ENCODE data around the gene ZNF488.

Gene ZNF488

DNA sequence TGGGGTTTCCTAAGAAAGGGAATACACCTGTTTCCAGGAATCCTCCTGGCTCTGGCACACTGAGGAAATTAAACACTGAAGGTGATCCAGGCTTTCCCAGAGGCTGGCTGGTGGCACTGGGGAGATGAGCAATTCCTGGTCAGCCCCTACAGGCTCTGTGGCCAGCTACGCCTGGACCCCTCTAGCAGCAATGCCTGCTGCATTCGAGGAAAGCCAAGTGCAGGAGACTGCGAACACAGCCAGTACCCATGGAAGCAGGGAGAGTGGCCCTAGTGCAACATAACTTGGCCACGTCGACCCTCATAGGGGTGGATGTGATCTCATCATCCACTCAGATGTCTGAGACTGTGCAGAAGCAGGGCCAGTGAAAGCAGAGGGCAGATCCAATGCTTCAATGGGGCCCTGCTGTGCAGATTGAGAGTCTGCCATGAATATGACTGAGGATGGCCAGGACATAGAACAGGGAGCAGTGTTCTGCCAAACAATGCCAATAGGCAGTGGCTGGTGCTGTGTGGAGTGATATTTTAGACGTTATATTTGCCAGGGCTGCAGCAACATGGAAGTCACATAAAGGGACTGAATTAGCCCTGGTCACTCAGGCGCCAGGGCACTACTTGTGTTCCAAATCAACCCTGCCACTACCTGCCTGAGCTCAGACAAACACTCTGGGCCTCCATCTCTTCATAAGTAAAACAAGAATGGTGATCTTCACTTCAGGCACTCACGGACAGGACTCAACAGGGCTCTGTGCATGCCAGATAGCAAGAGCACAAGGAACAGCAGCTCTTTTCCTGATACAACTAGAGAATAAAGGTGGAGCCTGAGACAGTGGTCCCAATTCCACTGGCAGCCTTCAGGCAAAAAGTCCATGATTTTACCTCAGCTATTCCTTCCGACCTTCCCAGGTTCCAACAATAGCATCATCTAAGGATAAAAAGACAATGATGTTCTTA, 2.4 kb downstream of the ZNF488 start:
- DNase-seq: peak; percentile 28

DNA sequence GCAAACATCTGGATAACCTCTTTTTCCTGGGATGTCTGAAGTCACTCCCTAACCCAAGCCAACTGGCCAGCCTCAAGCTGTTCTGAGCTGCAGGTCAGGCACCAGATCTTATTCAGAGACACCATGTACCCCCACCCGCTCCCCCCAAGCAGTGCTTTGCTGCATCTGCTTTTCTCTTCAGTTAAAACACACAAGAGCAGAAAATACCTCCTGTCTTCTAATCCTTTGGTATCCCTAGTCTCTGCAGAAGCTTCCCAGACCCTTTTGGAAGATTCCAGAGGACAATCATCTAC, 3.0 kb downstream of the ZNF488 start:
- DNase-seq: peak; percentile 47

DNA sequence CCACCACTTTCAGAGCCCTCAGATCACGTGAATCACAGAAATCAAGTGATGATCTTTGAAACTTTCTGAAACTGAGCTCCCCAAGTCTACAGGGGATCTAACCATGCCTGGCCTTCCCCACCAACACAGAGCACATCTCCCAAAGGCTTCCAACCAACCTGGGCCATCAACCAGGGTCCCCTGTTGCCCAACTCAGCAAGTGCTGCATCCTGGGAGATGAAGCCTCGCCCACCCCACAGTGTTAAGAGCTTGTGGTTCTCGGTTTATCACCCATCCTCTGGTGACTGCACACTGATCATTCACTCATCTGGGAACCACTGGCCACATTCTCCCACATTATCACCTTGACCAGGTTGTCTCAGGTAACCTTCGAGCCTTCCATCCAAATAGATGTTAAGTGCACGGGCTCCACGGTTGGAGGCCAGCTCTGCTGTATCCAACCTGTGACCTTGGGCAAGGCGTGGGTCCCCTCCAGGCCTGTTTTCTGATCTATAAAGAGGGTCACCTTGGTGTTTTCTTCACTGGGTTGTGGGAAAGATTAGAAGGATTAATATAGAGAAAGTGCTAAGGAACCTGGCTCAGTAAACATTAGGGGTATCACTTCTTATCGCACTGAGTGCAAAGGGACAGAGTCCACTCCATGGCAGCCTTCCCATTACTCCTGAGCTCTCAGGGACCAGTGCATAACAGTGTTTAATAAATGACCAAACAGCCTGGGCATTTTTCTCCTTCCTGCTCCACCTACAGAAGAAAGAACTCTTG, 3.6 kb downstream of the ZNF488 start:
- peak; percentile 30 for DNase-seq

DNA sequence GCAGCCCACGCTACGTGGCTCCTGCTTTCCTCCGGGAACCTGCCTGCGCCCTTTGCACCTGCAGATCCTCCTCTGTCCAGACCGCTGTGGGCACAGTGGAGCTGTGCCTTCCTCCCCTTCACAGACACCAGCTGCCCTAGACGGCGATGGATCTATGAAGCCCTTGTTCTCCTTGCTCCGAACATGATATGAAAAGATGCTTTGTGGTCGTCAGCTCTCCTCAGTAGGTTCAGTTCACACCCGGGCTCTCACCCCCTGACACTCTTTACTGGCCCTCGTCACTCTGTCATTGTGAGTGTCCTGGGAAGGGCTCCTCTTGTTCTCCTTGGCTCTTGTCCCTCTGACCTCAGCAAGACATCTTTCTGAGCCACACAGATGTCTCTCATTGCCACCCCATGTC, 4.2 kb downstream of the ZNF488 start:
- peak; percentile 28 for DNase-seq

DNA sequence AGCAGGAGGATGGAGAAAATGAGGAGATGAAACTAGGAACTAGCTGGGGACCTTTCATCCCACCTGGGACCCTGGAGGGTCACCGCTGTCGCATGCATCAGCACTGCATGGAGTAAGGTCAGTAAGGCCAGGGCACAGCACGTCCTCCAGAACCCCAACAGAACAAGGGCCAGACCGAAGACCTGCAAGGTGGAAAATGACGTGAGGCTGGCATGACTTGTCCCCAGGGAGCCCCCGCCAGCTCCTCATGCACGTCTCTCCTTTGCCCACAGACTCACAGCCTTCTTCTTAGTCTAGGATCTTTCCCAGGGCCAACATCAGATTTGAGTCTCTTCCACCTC, 4.7 kb downstream of the ZNF488 start:
- peak; percentile 19 for DNase-seq

DNA sequence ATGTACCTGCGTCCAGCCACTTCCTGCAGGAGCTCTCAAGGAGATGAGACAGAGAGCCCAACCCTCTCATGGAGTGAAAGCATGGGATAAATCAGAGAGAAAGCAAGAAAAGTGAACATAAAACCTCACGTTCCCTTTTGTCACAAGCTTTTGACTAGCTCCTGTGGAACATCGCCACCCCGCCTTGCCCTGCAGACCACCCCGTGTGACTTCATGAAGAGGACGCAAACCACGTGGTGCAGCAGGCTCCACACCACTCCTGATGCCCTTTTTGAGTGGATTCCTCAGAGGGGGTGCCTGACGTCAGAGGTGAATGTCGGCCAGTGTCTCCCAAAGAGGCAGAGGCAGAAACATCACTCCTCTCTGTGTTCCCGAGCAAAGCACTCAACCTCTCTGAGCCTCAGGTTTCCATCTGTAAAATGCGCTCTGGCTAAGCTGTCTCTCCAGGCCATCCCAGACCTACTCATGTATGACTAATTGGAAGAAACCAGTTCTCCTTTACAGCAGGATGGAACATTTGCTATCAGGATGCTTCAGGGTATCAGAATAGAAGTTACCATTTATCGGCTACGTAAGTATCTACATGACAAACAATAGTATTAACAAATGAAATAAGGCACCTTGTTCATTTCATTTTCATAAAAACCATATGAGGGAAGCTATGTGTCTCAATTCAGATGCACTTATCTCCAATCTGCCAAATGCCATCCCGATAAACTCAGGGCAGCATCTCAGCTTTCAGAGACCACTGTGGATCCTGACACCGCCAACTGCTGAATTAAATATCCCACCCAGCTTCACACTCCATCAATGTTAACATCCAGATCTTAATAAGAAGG, 5.3 kb downstream of the ZNF488 start:
- DNase-seq: peak; percentile 59

DNA sequence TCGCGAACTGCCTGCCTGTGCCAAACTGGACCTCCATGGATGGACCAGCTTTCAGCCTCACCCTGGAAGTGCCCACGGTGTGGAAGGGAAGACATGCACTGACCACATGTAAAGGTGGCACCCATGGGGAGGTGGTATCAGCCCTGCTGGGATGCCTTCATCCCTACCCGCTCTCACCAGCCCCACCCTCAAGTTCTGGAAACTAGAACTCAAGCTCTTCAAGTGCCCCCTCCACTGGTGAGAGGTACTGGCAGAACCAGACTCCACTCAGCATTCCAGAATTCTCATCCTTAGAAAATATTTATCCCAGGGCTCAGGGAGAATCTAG, 5.9 kb downstream of the ZNF488 start:
- DNase-seq: peak; percentile 36

DNA sequence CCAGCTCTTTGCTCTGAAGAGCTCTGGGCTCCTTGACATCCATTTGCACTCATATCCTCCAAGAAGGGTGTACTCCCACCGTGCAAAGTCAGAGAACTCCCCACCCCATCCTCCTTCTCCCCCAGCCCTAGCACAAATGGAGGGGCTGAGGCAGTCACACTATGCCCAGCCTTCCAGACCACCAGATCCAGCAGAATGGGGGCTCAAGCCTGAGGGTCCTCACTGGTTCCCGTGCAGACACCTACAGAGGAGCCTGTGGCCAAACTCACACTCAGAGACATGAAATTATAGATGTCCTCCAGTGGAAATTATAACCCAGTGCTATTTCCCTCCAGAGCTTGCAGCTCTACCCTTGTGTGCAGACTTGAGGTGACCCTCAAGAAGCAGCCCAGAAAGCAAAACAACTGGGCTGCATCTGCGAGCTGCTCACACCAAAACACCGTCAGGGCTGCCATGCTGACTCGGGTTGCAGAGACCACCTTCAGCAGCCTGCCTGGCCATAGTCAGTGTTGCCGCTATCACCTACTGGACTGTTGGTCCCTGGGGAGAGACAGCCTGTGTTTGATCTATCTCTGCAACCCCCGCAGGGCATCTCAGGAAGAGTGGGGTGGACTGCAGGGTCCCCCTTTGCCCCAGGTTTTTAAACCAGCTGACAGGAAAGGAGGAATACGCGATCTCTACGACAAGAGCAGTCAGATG, 7.4 kb downstream of the ZNF488 start:
- peak; percentile 56 for DNase-seq

DNA sequence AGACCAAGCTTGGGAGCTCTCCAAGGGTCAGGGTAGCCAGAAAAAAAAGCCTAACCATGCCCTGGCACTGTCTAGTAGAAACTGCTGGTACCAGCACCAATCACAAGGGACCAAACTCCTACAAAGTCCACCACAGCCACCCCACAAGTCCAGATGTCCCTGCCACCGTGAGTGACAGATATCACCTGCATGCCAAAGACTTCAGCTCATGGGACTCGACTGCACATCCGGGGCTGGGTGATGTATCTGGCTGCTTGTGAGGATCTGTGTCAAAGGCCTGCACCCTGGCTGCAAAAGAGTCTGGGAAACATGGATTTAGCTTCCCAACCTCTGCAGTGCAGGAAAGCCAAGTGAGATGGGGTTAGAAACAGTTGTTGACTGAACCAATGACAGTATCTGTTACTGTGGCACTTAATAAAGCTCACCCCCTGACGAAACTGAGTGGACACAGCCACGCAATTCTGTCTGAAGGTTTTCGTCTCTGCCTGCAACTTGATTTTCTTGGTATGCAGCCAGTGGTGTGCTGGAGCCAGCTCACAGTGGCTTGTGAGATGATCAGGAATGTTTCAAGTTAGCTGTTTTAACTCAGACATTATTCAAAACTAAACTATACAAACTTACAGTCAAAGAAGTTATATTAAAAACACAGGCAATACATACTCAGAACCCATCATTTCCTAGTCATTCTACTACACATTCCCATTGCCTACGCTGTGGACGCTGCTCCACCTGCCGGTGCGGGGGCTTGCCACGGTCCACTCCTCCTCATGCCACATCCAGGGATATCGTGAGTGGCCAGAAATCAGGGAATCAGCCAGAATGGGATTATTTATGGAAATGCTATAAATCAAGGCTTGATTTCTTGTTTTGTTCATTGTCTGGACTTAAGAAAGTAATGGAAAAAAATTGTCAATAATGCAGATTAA, 9.2 kb downstream of the ZNF488 start:
- DNase-seq: peak; percentile 33

DNA sequence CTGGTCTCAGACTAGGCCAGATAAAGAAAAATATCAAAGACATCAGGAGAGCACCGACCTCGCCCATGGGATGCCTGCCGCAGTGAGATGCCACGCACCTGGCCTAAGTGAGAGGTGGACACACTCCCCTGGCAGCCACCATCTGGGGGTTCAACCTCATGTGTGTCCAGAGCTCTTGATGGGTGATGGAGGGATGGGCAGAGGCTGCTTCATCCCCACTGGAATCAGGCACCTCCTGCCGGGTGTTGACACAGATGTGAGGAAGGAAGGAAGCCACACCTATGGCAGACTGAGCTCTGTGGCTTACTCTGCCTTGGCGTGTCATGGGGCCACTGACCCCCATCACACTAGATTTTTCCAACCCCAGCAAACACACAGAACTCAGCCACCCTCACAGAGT, 11.4 kb downstream of the ZNF488 start:
- DNase-seq: peak; percentile 58

DNA sequence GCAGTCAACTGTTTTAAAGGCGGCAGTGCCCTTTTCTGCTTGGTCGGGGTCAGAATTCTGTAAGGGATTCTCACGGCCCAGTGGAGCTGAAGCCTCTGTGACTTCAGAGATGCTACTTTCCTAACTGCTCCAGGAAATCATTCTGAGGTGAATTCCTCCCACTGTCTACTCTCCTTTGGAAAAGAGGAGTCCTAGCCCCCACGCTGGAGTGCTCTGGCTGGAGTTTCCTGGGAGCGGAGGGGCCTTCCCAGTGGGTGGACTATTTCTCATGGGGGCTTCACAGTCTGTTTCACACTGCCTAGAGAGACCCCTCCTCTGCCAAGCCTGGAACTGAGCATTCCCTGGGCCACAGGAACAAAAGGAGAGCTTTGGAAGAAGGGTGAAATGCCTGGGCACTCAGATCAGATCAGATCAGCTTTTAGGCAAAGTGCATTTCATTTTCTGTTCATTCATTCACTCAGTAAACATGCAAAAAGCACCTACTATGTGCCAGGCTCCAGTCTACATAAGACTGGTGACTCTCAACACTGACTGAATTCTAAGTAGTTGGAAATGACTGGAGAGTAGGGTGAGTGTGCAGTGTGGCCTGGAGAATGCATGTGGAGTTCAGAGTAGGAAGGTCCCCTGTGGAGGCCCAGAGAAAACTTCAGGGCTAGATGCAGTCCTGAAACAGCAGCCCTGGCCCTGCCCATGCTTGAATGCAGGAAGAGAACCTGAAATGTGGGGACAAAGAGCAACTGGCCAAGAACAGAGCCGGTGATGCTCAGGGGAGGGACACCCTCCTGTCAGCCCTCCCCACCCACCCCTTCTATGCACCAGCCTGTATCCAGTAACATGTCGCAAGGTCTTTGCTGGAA, 12.2 kb downstream of the ZNF488 start:
- peak; percentile 37 for DNase-seq

DNA sequence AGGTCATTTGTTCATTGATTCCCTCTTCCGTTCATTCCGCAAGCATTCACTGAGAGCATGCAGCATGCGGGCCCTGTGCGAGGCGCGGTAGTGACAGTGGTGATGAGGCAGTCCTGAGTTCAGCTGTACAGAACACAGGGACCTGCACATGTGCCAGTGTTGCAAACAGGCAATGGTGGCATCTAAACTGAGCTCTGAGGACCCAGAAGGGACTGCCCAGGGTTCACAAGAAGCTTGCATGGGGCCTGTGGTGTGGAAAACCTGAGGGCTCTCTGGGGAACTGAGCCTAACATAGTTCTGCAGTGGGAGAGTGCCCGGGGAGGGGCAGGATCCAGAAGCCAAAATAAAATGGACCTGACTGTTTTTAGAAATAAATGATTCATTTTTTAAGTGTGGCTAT, 13.2 kb downstream of the ZNF488 start:
- DNase-seq: peak; percentile 43

DNA sequence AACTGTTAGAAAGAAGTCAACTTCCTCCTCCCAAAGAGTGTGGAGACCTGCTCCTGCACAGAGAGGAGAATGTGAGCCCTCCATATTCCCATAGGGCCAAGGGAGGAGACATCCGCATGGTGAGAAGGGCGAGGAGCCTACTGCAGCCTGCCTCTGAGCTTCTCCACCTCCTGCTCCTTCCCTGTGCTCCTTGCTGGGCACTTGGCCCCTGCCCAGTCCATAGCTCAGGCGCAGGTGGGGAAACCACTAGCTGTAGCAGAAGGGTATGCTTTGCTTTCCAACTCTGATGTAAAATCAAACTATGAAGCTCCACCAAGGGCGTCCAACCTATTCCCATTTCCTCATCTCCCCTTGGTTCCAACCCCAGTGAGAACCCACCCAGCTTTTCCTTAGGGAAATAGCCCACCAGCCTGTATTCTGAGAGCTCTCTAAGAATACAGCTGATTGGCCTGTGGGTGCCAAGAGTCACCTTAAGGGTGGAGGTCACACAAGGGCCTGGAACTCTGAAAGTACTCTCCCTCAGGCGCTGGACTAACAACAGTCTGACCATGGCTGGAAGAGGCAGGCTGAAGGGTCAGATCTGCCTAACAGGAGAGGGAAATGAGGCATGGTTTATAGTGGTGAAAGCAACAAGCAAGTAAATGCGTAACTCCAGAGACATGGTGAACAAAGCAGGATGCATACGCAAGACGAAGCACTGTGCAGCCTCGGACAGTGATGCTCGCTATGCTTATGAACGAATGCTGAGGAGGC, 13.9 kb downstream of the ZNF488 start:
- DNase-seq: peak; percentile 36

DNA sequence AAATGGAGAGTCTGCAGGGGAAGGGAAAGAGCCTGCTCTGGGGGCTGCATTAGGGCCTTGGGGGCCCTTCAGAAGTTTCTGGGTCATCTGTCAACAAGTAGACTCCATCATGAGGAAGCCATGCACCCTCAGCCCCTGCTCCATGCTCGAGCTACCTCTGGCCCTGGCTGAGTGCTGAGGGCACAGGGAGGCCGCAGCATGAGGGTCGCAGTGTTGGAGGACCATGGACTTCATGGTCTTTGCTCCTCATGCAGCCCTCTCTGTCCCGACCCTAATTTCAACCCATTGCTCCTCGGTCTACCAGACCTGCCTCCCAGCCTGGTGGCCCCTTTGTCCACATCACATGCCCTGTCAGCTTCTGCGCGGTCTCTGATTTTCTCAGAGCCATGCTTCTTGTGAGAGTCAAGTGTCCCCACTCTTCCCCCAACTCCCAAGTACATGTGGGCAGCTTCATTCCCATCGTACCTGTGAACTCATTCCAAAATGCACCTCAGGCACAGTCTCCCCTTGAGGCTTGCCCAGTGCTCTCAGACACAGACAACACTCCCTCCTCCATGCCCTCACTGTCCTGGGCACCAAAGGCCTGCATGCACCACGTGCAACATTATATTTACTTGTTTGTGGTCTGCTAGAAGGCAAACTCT, 14.7 kb downstream of the ZNF488 start:
- peak; percentile 45 for DNase-seq

DNA sequence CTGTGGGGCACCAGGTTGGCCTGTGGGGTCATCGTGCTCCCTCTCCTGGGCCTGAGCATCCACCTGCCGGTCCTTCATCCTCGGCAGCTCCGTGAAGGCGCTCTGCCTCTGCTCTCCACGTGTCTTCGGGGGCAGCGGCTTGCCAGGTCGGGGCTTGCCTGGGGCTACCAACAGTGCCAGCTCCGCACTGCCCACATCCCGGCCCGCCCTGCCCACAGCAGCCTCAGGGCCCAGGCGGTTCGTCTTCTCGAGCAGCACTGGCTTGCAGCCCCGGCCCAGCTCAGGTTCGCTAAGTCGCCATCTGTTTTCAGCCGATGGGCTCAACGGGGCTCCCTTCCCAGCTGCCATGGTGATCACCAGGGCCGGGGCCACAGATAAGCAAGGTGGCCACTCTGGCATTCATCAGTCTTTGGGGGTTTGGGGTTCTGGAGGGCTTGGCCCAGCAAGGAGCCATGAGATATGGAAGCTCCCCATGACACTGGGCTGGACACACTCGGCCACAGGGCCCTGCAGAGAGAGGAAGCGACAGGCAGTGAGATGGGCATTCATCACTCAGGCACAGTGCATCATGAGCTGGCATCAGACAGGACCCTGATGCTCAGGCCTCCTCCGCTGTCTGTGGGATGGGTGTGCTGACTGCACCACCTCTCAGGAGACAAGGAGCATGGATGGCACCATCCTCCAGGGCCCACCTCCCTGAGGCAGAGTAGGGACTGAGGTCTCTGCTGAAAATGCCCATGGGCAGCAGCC, 15.5 kb downstream of the ZNF488 start:
- peak; percentile 57 for DNase-seq

DNA sequence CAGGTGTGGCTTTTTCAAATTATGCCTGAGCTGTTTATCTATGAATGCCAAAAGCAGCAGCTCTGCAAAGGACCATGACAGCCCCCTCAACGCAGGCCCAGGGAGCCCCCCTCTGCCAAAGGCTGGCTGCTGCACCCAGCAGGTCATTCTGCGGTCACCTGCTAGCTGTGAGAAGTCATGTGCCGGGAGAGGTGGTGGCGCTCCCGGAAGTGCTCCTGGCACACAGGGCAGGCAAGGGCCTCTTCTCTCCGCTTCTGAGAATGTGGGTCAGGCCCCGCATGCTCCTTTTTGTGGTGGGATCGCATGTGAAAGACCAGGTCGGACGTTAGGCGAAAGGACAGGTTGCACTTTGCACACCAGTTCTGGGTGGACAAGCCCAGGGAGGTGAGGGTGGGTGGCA, 16.4 kb downstream of the ZNF488 start:
- peak; percentile 54 for DNase-seq

DNA sequence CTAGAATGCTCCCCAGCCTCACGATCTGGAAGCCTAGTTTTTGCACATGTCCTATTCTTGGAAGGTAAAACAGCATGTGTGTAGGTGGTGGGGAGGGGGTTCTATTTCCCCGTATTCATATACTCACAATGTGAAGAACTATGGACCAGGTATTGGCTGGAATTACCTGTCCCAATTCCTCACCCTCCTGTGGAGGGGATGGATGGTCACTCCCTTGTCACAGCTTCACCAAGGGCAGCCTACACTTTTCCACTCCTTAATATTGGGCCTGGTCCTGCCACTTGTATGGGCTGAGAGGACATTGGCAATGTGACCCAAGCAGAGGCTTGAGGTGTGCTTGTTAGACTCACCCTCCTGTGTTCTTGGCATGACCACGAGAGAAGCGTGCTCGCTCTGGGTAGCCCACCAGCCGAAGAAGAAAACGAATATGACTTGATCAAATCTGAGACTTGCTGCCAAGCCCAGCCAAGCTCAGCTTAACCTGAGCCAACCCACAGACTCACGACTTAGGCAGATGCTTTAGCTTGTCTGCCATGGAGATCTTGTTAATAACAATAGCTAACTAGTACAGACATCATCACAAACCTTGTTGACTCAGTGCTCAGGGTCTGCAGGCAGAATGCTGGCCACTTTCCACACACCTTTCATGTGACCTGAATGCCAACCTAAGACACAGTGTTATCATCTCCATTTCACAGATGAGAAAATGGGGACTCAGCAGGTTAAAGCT, 17.2 kb downstream of the ZNF488 start:
- DNase-seq: peak; percentile 9

DNA sequence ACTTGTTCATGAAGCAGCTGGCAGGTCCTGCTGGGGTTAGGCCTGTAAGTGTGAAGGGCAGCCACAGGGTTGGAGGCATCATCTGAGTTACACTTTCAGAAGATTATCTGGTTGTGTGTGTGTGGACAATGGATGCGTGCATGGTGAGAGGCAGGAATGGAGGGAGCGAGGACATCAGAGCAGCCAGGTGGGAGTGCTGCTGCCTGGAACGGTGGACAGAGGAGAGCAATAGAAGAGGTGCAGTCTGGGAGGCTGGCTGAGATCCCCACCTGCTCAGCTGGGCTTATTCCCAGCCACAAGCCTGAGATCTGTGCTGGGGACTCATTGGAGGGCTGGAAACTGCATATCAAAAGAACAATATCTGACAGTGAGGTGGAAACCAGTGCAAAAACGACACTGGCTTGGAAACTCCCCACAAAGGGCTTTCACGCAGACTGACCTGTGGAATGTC, 17.9 kb downstream of the ZNF488 start:
- peak; percentile 59 for DNase-seq
